HG03196 (cell line): ENCODE data around the gene RPS14.
A peak's percentile ranks its signal among the peaks of the same experiment; 100 is the strongest.
"Not testable (repeated sequence)": the region's sequence is repeated elsewhere in the genome, so short reads cannot be mapped to it uniquely, and the experiment has no call there.

ENCODE experiments used
- ATAC-seq: cut with Tn5 transposase; IDR thresholded peaks from one replicate; pipeline ENCODE4 v1.9.1; 2021; ENCODE audit not compliant: unreplicated experiment

RPS14 gene

DNA sequence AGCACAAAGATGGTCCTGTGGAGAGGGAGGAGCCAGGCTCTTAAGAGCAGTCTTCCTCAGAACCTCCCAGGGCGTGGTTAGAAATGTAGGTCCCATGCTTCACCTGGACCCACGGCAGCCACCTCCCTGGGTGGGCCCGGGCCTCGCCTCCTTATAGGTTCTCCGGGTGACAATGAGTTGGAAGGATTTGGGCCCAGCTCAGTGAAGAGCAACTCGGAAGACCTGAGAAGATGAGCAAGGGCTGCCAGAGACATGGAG, 32.1 kb upstream of the RPS14 start:
- ATAC-seq, result no peak

DNA sequence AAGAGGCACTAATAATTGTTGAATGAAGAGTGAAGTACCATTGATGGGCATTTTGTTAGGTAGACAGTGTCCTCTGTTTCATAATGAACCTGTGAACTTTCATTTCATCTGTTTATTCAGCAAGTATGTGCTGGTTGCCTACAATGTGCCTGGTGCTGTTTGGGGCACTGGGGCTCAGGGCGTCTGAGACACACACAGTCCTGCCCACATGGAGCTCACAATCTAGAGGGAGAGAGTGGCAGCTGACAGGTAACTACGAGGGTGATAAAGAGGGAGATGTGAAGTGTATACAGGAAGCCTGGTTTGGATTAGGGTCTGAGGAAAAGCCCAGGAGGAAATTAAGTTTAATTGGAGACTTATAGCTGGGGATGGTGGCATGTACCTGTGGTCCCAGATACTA, 29.9 kb upstream of the RPS14 start:
- ATAC-seq, result no peak

DNA sequence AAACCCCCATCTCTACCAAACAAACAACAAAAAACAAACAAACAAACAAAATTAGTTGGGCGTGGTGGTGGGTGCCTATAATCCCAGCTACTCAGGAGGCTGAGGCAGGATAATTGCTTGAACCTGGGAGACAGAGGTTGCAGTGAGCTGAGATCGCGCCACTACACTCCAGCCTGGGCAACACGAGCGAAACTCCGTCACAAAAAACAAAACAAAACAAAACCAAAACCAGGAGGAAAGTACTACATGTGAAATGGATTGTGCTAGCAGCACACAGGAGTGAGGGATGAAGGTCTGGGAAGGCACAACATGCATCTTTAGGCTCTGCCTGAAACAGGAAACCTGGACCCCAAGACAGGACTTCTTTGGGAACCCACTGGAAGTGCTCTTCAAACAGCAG, 27.0 kb upstream of the RPS14 start:
- not testable (repeated sequence) for ATAC-seq

DNA sequence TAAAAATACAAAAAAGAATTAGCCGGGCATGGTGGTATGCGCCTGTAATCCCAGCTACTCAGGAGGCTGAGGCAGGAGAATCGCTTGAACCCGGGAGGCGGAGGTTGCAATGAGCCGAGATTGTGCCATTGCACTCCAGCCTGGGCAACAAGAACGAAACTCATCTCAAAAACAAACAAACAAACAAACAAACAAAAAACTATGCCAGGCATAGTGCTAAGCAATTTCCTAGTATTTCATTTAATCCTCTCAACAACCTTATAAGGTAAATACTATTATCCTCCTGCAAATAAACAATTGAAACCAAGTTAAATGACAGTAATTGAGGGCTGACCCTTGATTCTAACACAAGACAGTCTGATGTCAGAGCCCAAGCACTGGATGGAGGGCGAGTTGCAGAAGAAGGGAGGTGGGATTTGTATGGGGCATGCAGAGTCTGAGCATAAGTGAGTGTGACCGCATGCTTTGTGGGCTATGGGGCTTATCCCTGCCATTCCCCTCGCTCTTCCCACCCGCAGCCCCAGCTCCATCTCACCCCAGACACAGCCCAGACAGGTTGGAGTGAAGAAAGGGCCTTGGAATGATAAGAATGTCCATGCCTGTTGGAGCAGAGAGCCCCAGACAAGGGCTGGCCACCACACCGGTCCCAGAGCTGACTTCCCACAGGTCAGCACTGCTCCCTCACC, 24.3 kb upstream of the RPS14 start:
- ATAC-seq, result no peak

DNA sequence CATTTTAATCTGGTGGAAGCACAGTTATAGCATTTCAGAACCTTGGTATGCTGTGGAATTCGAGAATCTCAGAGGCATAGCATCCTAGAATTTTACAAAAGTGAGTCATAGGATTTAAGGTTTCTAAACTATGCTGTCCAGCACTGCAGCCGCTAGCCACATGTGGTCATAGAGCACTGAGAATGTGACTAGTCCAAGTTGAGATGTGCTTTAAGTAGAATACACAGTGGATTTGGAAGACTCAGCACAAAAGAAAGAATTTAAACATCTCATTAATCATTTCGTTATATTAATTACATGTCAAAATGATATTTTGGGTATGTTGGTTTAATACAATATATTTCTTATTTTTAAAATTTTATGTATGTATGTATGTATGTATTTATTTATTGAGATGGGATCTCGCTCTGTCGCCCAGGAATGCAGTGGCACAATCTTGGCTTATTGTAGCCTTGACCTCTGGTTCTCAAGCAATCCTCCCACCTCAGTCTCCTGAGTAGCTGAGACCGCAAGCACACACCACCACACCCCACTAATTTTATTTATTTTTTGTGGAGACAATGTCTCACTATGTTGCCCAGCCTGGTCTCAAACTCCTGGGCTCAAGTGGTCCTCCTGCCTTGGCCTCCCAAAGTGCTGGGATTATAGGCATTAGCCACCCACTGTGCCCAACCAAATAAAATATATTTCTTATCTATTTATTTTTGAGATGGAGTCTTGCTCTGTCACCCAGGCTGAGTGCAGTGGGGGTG, 20.4 kb upstream of the RPS14 start:
- no peak for ATAC-seq

DNA sequence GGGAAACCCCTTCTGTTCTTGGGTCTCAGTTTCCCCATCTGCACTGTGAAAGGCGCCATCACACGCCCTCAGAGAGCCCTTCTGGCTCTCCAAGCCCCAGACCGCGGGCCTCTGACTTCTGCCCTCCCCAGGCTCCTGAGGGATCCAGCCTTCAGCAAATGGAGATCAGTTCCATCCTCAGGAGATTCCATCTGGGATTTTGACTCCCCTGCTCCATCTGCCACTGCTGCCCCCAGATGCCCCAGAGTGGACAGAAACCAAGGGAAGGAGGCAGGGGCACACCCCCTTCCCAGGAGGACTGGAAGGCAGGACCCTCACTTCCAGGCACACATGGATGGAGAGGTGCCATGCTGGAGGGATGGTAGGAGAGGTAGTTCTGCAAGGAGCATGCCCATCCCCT, 18.7 kb upstream of the RPS14 start:
- no peak for ATAC-seq

DNA sequence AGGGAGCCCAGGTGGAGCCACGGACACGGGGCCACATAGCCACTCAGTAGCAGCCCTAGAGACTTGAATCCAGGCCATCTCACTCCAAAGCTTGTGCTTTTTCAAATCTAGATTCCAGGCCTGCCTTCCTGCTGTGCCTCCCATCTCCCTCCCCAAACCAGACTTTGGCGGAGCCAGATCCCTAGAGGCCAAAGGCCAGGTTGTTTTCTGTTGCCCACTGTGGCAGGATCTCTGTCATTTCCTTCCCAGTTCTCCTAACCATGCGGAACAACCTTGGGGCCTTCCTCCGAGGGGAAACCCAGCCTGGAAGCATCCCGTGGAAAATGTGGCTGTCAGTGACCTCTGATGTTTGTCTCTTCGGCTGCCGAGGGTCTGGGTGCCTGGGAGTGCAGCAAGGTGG, 16.4 kb upstream of the RPS14 start:
- no peak for ATAC-seq

DNA sequence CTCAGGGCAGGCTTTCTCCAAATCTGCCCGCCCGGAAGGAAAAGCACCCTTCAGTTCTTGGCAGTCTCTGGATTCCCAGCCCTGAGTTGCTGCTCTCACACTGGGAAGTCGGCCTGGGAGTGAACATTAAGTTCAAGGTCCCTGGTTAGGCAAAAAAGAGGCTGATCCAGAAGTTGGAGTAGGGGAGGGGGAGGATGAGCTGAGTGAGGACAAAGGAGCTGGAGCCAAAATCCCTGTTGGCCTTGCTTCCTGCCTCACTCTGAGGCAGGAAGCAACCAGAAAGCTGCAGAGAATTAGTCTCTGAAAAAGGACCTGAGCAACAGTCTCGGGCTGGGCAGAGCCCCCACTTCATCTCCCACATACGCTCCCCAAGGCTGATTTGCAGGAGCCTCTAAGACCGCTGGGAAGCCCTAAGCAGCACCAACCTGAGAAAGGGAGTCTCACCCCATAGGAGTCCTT, 15.0 kb upstream of the RPS14 start:
- no peak for ATAC-seq

DNA sequence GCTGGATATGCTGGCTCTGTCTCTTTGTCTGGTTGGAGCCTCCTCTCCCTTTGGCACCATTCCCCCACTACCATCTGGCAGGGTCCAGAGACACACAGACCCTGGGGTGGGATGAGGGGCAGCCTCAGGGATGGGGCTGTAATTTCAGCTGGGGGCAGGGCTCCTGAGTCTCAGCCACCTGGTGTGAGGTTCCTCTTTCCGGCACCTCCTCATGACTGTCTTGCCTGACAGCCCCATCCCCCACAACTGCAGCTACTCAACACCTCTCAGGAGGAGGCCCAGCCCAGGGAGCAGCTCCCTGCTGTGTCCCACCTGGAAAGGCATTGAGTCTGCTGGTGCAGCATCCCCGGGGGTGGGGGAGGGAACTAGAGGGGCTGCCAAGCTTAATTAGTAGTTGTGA, 11.7 kb upstream of the RPS14 start:
- peak; percentile 67 for ATAC-seq

DNA sequence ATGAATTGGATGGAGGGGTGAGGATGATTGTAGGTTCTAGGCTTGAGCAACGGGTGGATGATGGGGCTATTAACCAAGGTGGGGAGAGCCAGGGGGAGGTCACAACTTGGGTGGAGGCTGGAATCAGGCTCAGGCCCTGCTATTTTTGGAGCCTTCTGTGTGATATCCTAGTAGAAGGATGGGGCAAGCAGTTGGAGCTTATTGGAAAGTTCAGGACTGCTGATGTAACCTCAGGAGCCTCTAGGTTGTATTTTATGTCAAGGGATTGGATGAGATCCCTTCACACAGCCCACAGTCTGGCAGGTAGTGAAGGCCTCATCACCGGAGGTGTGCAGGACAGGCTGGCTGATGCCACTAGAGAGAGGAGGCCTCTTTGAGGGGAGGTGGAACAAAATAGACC, 11.2 kb upstream of the RPS14 start:
- no peak for ATAC-seq

DNA sequence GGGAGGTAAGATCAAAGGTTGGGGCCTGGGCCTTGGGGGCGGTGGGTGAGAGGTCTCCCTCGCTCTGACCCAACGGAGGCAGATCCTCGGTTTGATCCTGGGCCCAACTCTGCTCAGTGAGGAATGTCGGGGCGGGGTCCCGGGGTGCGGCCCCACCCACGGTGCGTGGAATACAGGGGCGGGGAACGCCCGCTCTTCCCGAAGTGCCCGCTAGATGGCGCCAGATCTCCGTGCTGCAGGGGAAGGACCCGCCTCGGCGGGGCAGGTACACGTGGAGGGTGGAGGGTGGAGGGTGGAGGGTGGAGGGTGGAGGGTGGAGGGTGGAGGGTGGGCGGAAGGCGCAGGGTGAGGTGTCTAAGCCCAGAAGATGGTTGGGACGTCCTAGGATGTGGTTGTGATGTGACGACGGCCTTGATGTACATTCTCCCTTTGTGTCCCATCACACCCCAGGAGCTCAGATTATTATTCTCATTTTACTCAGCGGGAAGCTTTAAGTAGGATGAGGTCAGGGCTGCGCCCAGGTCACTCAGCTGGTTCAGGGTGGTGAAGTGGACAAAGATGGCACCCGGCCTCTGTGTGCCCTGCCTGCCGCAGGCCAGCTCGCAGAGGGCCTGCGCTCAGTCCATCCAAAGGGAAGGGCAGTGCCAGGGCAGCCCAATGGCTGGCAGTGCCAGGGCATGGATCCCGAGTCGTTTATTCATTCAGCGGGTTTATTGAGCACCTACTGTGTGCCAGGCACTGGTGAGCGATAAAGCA, 9.4 kb upstream of the RPS14 start:
- peak; percentile 72 for ATAC-seq

DNA sequence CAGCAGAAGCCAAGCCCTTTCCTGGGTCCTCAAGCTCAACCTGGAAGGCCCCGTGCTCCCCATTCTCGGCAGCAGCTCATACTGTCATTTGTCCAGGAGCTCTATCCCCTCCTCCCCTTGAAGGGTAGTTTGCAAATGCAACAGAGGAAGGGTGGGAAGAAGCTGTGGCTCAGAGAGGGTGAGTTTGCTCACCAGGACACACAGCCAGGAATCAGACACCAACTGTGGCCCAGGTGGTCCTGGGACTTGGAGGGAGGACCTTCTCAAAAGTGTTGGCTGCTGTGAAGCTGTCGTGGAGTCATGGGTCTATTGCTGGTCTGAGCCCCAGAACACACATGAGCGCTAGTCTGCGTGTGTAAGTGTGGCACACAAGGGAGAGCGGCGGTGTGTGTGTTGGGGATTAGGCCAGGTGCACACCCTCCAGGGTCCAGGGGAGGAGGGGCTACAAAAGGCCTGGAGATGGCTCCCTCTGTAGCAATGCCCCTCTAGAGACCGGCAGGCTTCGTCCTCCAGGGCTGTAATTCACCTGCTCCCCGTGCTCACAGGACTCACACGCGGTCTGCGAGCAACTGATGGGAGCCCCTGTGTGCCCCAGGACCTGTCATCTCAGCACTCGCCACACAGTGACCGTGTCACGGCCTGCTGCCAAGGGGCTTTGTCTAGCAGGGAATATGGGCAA, 8.2 kb upstream of the RPS14 start:
- ATAC-seq, result no peak

DNA sequence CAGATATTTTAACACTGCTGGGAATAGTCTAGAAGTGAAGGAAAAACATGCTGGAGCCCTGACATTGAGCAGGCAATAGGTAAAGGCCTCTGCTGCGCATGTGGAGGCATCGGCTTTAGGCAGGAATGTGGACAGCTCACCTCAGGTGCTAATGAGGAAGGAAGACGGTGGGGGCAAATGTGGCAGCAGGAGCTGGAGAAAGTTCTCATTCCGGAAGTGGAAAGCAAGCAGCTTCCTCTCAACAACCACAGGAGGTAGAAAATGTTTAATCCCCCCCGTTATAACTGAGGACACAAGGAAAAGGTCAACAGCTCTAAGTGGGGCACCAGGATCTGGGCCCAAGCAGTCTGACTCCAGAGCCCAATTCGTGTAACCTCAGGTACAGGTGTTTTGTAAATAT, 7.6 kb upstream of the RPS14 start:
- ATAC-seq, result no peak

DNA sequence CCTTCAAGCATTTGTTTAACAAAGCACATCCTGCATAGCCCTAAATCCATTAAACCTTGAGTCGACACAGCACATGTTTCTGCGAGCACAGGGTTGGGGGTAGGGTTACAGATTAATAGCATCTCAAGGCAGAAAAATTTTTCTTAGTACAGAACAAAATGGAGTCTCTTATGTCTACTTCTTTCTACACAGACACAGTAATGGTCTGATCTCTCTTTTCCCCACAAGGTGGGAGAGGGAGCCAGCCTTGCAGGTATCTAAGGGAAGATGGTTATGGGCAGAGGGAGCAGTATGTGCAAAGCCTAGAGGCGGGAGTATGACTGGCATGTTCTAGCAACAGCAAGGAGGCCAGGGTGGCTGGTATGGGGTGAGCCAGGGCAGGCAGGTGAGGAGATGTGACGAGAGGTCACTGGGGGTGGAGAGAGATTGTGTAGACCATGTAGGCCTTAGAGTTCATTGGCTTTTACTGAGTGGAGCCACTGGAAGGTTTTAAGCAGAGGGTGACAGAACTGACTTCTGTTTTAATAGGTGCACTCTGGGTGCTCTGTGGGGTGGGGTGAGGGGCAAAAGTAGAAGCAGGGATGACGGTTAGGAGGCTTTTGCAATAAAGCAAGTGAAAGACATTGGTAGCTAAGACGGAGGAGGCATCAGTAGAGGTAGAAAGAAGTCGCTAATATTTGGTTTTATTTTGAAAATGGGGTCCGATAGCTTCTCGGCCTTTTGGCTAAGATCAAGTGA, 5.1 kb upstream of the RPS14 start:
- no peak for ATAC-seq

DNA sequence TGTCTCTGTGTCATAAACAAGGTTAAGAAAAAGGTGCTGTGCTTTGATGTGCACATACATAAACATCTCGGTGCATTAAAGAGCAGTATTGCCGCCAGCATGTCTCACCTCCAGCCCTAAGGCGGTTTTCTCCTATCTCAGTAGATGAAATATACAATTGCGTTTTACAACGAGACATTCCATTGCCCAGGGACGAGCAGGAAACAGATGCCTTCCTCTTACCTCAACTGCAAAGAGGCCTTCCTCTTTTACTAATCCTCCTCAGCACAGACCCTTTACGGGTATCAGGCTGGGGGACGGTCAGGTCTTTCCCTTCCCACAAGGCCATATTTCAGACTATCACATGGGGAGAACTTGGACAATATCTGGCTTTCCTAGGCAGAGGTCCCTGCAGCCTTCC, 4.5 kb upstream of the RPS14 start:
- not testable (repeated sequence) for ATAC-seq

DNA sequence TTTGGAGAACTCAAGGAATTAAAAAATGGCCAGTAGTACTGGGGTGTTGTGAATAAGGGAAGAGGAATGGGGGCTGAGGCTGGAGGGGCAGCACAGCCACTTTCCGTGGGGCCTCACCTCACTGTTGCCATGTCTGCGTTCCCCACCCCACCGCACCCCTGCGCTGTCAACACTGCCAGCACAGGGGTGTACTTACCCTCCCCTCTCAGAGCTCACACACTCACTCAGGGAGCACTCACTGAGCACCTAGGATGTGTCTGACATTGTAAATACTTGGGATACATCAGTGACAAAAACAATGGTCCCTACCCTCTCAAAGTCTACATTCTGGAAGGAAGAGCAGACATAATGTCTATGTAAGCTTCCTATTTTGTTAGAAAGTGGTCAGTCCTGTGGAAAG, 3.4 kb upstream of the RPS14 start:
- ATAC-seq, result no peak

DNA sequence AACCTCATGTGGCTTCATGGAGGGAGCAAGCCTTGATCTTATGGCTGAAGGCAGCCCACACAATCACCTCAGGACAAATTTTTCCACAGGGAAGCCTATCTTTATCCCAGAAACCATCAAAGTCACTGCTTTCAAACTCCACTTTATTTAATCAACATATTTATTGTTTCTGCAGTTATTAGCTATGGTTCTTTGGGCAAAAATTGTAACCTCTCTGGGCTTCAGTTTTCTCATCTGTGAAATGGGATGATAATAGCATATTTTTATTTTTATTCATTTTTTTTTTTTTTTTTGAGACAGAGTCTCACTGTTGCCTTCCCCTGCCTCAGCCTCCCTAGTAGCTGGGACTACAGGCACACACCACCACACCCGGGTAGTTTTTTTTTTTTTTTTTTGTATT, 2.1 kb upstream of the RPS14 start:
- no peak for ATAC-seq

DNA sequence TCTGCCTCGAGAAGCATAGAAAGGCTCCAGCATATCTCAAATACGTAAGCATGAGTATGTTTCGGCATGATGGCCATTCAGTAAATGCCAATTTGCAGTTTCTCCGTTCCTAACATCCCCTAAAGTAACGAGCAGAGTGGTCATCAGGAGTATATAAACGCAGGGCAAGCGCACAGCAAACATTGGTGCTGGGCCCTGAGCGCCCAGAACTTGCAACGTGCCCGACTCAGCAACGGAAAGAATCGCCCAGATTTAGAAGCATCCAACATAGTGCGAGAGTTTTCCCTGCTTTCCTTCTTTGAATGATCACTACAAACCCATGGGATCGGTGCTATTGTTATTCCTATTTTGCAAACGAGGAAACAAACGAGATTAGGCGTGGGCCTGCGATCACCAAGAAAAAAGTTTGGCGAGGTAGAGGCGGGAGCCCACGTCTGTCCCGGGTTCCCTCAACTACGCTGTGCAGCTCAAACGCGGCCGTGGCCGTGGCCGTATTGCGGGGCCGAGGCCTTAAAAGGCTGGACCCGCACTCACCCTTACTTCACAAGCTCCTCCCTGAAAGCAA, 505 bp downstream of the RPS14 start:
- ATAC-seq, result peak; percentile 22

DNA sequence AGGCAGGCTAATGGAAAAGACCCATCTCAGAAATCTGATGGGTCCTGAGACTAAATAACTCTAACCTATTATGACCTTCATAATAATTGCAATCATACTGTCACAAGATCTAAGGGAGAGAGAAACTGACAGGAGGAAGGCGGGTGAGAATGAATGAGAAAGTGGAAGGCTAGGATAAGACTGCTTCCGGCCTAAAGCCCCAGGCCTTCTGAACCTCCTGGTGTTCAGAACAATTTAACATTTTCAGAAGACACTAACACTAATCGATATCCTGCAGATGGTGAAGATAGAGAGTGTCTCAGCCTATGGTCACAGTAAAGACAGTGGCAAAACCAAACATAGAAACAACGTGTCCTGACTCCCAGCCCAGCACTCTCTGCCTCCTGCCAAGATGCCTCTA, 1.2 kb downstream of the RPS14 start:
- ATAC-seq, result no peak

DNA sequence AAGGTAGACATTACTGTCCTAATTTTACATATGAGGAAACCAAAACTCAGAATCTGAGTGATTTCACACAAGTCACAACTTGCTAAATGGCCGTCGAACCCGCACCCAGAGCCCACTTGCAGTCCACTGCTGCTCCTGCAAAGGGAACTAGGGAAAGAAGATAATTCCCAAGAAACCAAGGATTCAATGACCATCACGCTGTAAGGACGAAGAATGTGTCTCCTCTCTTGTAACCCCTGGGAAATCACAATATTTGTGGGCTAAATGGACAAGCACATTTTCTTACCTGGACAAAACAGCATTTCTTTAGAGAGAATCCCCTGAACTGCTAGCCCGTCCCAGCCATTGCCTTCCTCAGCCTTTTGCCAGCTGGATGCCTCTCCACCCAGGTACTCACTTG, 2.4 kb downstream of the RPS14 start:
- ATAC-seq, result no peak

DNA sequence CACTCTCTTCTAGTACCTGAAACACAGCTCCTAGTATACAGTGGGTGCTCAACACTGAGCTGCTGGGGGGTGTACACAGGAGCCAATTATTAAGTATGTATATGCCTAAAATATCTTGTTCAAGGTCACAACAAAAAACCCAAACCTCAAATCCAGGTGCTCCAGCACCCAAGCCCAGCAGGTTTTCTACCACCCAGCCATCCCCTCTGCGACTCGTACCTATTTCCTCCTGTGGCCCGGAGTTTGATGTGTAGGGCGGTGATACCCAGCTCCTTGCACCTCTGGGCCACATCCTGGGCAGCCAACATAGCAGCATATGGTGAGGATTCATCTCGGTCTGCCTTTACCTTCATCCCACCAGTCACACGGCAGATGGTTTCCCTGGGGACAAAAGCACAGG, 3.0 kb downstream of the RPS14 start:
- no peak for ATAC-seq
